T-helper 17 cell (primary cell): Measurements from ENCODE around the gene MRPS15. TPM values are rescaled to one million over a fixed set of nuclear protein-coding genes. Genes with fewer than 3 reads are reported as not detected.
A peak's percentile ranks its signal among the peaks of the same experiment; 100 is the strongest.
"Not testable (repeated sequence)": the region's sequence is repeated elsewhere in the genome, so short reads cannot be mapped to it uniquely, and the experiment has no call there.

Experiments used
- ATAC-seq: fragments of 150-1000 bp; cut with Tn5 transposase; 2 replicates; pipeline ENCODE4 v1.10.0; 2021; ENCODE audit warnings: mild to moderate bottlenecking, moderate library complexity
- DNase-seq, 3 donors: peaks; one replicate each; pipeline versions ENCODE4 v3.0.0 to v3.0.0-alpha.2; 2020 to 2021
- H3K9me3 ChIP-seq: one replicate; pipeline ENCODE4 v1.7.0; 2013; ENCODE audit warnings: low read length, mild to moderate bottlenecking; ENCODE audit not compliant: control insufficient read depth, poor library complexity, severe bottlenecking
- H3K27ac Mint-ChIP-seq: one replicate; pipeline ENCODE4 v1.8.0; 2022; ENCODE audit warnings: mild to moderate bottlenecking, moderate library complexity, mixed read lengths
- H3K27me3 Mint-ChIP-seq: one replicate; pipeline ENCODE4 v1.8.0; 2022; ENCODE audit warnings: mixed read lengths
- H3K36me3 Mint-ChIP-seq: one replicate; pipeline ENCODE4 v1.8.0; 2022; ENCODE audit warnings: low read depth, mixed read lengths
- H3K4me1 Mint-ChIP-seq: one replicate; pipeline ENCODE4 v1.8.0; 2022; ENCODE audit warnings: mild to moderate bottlenecking, mixed read lengths
- H3K4me3 Mint-ChIP-seq: one replicate; pipeline ENCODE4 v1.8.0; 2022; ENCODE audit warnings: mild to moderate bottlenecking, moderate library complexity, mixed read lengths
- total RNA-seq, 4 donors: library from RNA in 2 of 4; stranded (reverse) in 2 of 4; gene quantifications; one replicate each; pipeline ENCODE4 v1.2.3 and lab custom pipeline; 2022 to 2026

MRPS15 gene
- total RNA-seq, 2 donors from 2014 or later = 31.4 to 37.5 TPM

DNA sequence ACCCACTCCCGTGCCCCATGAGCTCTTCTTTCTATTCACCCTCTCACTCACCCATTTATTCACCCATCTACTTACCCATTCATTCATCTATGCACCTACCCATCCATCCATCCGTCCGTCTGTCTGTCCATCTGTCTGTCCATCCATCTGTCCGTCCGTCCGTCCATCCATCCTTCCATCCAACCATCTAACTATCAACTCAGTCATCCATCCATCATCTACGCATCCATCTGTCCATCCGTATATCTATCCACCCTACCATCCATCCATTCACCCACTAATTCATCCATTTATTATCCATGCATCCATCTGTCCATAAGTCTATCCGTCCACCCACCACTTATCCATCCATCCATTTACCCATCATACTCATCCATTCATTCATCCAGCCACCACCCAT is 29.3 kb upstream of the MRPS15 start:
- Mint-ChIP-seq H3K27ac (no peak overlapping the region), H3K4me1 (no peaks in the 10 kb centered on the region), H3K36me3 (peaks cover 2% of the 10 kb centered on the region), H3K4me3 (no peak overlapping the region), H3K27me3 (peaks cover 28% of the 10 kb centered on the region)
- H3K9me3 ChIP-seq = no peaks in the 10 kb centered on the region
- ATAC-seq (no peak), DNase-seq (no peak)

DNA sequence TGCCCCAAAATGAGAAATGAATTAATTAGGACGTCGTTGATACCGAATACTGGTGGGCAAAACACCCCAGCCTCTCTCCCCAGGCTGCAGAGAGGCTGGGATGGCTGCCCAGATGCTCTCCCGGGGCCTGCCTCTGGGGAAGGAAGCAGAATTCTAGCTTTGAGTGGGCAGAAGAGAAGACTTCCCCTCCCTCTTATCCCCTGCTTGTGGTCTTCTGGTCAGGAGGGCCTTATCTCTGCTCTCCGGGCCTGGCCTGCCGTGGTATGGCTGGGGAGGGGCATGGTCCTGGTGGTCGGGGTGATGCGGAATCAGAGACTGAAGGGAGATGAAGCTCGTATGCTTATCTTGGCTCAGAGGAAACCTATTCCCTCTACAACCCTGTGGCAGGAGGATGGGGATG is 28.3 kb upstream of the MRPS15 start:
- no peak for DNase-seq
- H3K9me3 ChIP-seq = no peaks in the 10 kb centered on the region
- Mint-ChIP-seq H3K4me1 (no peaks in the 10 kb centered on the region), H3K36me3 (peaks cover 2% of the 10 kb centered on the region), H3K4me3 (no peak overlapping the region), H3K27me3 (peaks cover 23% of the 10 kb centered on the region), H3K27ac (no peak overlapping the region)
- no peak for ATAC-seq

DNA sequence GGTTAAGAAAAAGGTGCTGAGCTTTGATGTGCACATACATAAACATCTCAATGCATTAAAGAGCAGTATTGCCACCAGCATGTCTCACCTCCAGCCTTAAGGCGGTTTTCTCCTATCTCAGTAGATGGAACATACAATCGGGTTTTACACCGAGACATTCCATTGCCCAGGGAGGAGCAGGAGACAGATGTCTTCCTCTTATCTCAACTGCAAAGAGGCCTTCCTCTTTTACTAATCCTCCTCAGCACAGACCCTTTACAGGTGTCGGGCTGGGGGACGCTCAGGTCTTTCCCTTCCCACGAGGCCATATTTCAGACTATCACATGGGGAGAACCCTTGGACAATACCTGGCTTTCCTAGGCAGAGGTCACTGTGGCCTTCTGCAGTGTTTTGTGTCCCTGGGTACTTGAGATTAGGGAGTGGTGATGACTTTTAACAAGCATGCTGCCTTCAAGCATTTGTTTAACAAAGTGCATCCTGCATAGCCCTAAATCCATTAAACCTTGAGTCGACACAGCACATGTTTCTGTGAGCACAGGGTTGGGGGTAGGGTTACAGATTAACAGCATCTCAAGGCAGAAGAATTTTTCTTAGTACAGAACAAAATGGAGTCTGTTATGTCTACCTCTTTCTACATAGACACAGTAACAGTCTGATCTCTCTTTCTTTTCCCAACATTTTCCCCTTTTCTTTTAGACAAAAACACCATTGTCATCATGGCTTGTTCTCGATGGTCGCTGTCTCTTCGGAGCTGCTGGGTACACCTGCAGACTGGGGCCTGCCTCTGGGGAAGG is 25.3 kb upstream of the MRPS15 start:
- not testable (repeated sequence) for H3K4me1 Mint-ChIP-seq, H3K9me3 ChIP-seq, ATAC-seq

DNA sequence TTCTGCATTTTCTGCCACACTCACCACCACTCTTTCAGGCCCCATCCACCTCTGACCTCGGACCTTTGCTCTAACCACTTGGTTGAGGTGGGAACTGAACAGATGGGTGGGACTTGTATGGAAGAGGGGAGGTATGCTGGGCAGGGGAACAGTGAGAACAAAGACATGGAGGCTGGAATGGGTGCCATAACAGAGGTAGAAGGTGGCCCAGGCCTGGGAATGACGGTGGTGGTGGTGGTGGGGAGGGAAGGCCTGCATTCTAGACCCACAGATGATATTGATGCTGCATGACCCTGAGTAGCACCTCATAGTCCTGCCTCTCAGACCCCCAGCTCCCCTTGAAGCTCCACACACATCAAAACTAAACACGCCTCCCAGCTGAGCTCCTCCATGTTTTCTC is 23.7 kb upstream of the MRPS15 start:
- H3K9me3 ChIP-seq = no peaks in the 10 kb centered on the region
- H3K36me3 Mint-ChIP-seq = no peaks in the 10 kb centered on the region
- H3K4me3 Mint-ChIP-seq = no peak overlapping the region
- H3K4me1 Mint-ChIP-seq = no peaks in the 10 kb centered on the region
- no peak overlapping the region for H3K27ac Mint-ChIP-seq
- DNase-seq (no peak), ATAC-seq (no peak)
- H3K27me3 Mint-ChIP-seq = peaks cover 23% of the 10 kb centered on the region

More for the DNA sequence above, 25.3 kb upstream of the MRPS15 start:
- H3K27me3 Mint-ChIP-seq = peaks cover 26% of the 10 kb centered on the region
- not testable (repeated sequence) for DNase-seq, H3K36me3 Mint-ChIP-seq, H3K4me3 Mint-ChIP-seq, H3K27ac Mint-ChIP-seq

- ATAC-seq, H3K9me3 ChIP-seq, H3K4me1 Mint-ChIP-seq, DNase-seq, H3K36me3 Mint-ChIP-seq, H3K4me3 Mint-ChIP-seq, H3K27ac Mint-ChIP-seq: not testable (repeated sequence)
- H3K27me3 Mint-ChIP-seq = peaks cover 21% of the 10 kb centered on the region
These were observed 23.1 kb upstream of the MRPS15 start for GRCh38 chr1:36487336-36487725.

GRCh38 chr1:36486439-36487335 is 22.5 kb upstream of the MRPS15 start:
- no peaks in the 10 kb centered on the region for H3K9me3 ChIP-seq
- DNase-seq = no peak
- H3K27ac Mint-ChIP-seq = peak overlapping the region; percentile 62
- peaks cover 22% of the 10 kb centered on the region for H3K27me3 Mint-ChIP-seq
- ATAC-seq = peak; percentile 44
- H3K4me3 Mint-ChIP-seq = no peak overlapping the region
- H3K4me1 Mint-ChIP-seq = peaks cover 7% of the 10 kb centered on the region
- peaks cover 5% of the 10 kb centered on the region for H3K36me3 Mint-ChIP-seq

GRCh38 chr1:36486093-36486438 is 21.9 kb upstream of the MRPS15 start:
- Mint-ChIP-seq H3K4me1 (peaks cover 7% of the 10 kb centered on the region), H3K27ac (peak overlapping the region; percentile 62), H3K4me3 (no peak overlapping the region), H3K27me3 (peaks cover 23% of the 10 kb centered on the region), H3K36me3 (peaks cover 5% of the 10 kb centered on the region)
- no peaks in the 10 kb centered on the region for H3K9me3 ChIP-seq
- ATAC-seq (no peak), DNase-seq (no peak)

DNA sequence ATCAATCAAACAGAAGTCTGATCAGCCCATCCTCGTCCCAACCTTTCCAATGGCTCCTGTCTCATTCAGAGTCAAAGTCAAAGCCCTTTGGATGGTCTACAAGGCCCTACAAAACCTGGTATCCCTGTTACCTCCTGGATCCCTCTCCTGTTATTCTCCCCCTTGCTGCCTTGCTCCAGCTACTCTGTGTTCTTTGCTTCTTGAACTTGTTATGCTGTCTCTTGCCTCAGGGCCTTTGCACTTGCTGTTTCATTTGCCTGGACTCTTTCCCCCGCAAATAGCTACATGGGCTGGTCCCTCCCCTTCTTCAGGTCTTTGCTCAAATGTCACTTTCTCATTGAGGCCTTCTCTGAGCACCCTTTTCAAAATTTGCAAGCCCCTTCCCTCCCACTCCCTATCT is 19.9 kb upstream of the MRPS15 start:
- H3K27me3 Mint-ChIP-seq = peaks cover 27% of the 10 kb centered on the region
- ATAC-seq = no peak
- no peak overlapping the region for H3K4me3 Mint-ChIP-seq
- no peak for DNase-seq
- no peak overlapping the region for H3K27ac Mint-ChIP-seq
- H3K4me1 Mint-ChIP-seq = peaks cover 7% of the 10 kb centered on the region
- H3K9me3 ChIP-seq = no peaks in the 10 kb centered on the region
- H3K36me3 Mint-ChIP-seq = peaks cover 5% of the 10 kb centered on the region

DNA sequence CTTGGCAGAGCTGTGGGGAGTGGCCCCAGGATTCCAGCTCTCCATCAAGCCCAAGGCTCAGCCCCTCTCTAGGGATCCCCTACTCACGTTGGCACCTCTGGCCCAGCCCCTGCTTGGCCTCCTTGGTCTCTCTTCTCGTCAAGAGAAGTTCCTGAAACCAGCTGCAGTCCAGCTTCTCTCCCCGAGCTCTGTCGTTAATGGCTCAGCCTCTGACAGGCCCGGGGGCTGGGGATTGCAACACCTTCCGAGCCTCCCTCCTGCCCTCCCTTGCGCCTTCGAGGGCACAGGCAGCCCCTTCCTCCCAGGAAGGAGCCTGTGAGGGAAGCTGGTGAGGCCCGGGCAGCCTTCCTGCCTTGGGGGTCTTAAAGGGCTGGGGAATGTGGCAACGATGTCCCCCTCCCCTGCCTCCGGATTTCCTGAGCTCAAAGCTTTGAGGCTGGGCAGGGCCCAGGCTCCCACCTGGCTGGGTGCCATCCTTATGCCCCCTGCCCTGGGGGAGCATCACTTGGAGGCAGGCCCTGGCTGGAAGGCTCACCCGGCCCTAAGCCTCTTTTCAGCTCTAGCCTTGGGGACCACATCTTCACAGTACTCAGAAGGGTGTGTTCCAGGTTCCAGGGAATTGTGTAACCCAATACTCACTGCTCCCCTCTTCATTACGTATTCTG is 18.7 kb upstream of the MRPS15 start, which contains the start of gene CSF3R:
Gene CSF3R, minus strand, starts transcription at position 190 of the 665 bp plus-strand sequence. CDS start 3,417 bp downstream, outside the sequence.
- peak within 1 kb of the TSS; percentile 64 for H3K4me3 Mint-ChIP-seq
- H3K27me3 Mint-ChIP-seq = peaks cover 27% of the 10 kb centered on the region
- H3K4me1 Mint-ChIP-seq = peaks cover 7% of the 10 kb centered on the region
- ATAC-seq = no peak
- DNase-seq = no peak
- H3K36me3 Mint-ChIP-seq = peaks cover 5% of the 10 kb centered on the region
- no peaks in the 10 kb centered on the region for H3K9me3 ChIP-seq
- peak within 1 kb of the TSS; percentile 11 for H3K27ac Mint-ChIP-seq

DNA sequence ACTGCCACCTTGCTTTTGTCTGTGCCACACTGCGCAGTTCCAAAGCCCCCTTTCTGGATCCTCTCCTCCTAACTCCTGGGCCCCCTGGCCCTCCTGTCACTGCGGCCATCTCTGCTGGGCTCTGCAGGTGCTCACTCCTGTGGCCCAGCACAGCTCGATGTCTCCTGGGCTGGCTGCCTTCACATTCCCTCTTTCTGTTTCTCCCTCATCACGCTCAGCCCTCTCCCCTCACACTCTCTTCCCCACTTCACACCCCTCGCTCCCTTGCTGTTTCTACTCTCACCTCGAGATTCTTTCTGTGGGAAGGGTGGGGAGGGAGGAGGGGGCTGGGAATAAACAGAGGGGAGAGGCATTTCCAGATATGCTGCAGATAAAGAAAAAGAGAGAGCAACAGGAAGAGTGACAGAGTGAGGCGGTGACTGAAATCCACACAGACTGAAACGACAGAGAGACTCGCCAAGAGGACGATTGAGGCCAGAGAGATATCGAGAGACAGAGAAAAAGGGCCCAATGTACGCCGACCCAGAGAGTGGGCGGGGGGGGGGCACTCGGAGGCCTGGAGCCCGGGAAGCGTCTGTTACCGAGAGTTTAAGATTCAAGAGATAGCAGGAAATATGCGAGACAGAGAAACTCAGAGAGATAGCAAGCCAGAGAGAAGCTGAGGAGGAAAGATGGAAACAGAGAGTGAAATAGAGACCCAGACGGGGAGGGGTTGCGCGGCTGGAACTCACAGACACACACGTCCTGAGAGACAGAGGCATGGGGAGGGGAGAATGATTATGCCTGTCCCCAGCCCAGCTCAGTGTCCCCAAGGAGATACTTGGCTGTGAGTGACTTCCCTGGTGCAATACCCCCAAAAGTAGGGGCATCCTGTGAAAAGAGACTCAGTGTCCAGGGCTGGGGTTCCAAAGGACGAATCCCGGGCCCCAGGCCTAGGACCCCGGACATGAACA is 17.9 kb upstream of the MRPS15 start:
- no peaks in the 10 kb centered on the region for H3K9me3 ChIP-seq
- peaks cover 27% of the 10 kb centered on the region for H3K27me3 Mint-ChIP-seq
- ATAC-seq (no peak), DNase-seq (no peak)
- peaks cover 7% of the 10 kb centered on the region for H3K4me1 Mint-ChIP-seq
- H3K27ac Mint-ChIP-seq = peak overlapping the region; percentile 11
- peaks cover 5% of the 10 kb centered on the region for H3K36me3 Mint-ChIP-seq
- H3K4me3 Mint-ChIP-seq = peak overlapping the region; percentile 64

DNA sequence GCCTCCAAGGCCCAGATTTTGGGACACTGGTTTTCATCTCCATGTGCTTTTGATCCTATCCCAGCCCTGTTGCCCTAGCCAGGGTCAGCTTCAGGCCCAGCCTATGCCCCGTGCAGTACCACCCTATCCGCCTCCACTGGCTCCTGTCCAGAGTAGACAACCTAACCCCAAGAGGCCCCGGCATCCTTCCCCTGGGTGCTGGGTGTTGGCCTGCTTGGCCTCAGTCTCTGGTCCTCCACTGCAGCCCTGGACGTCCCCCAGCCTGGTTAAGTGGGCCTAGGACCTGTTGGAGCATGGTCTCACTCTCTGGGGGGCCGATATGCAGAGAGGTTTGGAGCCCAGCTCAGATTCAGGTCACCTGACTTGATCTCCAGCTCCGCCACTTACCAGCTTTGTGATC is 16.9 kb upstream of the MRPS15 start:
- Mint-ChIP-seq H3K27me3 (peaks cover 24% of the 10 kb centered on the region), H3K4me1 (peaks cover 7% of the 10 kb centered on the region), H3K4me3 (no peak overlapping the region), H3K27ac (no peak overlapping the region), H3K36me3 (peaks cover 5% of the 10 kb centered on the region)
- H3K9me3 ChIP-seq = no peaks in the 10 kb centered on the region
- ATAC-seq = no peak
- DNase-seq = no peak

- no peaks in the 10 kb centered on the region for H3K9me3 ChIP-seq
- Mint-ChIP-seq H3K4me1 (peaks cover 7% of the 10 kb centered on the region), H3K27ac (no peak overlapping the region), H3K36me3 (peaks cover 5% of the 10 kb centered on the region), H3K4me3 (no peak overlapping the region), H3K27me3 (peaks cover 18% of the 10 kb centered on the region)
- no peak for DNase-seq
- ATAC-seq = no peak
These were observed 16.0 kb upstream of the MRPS15 start for GRCh38 chr1:36480161-36480560.
